Liver (tissue), 9 donors: ENCODE data around the gene CLIC5. TPM values are rescaled to one million over a fixed set of nuclear protein-coding genes. Genes with fewer than 3 reads are reported as not detected.

Experiments
- DNase-seq: peaks from one replicate; pipeline ENCODE4 v3.0.0-alpha.2; 2017; ENCODE audit warnings: low spot score
- H3K27ac ChIP-seq, 2 donors: one replicate each; pipeline ENCODE4 v1.7.0; 2013; ENCODE audit warnings: inconsistent platforms in 2 of 2, low read length in 2 of 2, control low read depth in 1 of 2, low read depth in 1 of 2, mild to moderate bottlenecking in 1 of 2
- H3K27me3 ChIP-seq, 4 donors: one replicate each; pipeline versions ENCODE4 v1.6.1 to v1.7.0; 2013; ENCODE audit warnings: low read length in 3 of 4, inconsistent platforms in 1 of 4, mild to moderate bottlenecking in 1 of 4, moderate library complexity in 1 of 4; ENCODE audit not compliant: control insufficient read depth in 4 of 4, insufficient read depth in 4 of 4
- H3K36me3 ChIP-seq, 4 donors: one replicate each; pipeline versions ENCODE4 v1.6.1 to v1.7.0; 2013; ENCODE audit warnings: low read length in 3 of 4, mild to moderate bottlenecking in 3 of 4, low read depth in 1 of 4, moderate library complexity in 1 of 4; ENCODE audit not compliant: control insufficient read depth in 4 of 4, insufficient read depth in 3 of 4
- H3K4me1 ChIP-seq, 4 donors: one replicate each; pipeline versions ENCODE4 v1.6.1 to v1.7.0; 2013; ENCODE audit warnings: low read length in 3 of 4, mild to moderate bottlenecking in 3 of 4, moderate library complexity in 1 of 4; ENCODE audit not compliant: control insufficient read depth in 4 of 4, insufficient read depth in 4 of 4
- H3K4me3 ChIP-seq, 3 donors: one replicate each; pipeline versions ENCODE4 v1.6.1 to v1.7.0; 2013; ENCODE audit warnings: low read length in 3 of 3, control low read depth in 1 of 3, low read depth in 1 of 3, mild to moderate bottlenecking in 1 of 3
- H3K9ac ChIP-seq, 2 donors: one replicate each; pipeline ENCODE4 v1.7.0; 2013; ENCODE audit warnings: low read length in 2 of 2, mild to moderate bottlenecking in 2 of 2, moderate library complexity in 2 of 2, control low read depth in 1 of 2, low read depth in 1 of 2
- H3K9me3 ChIP-seq, 4 donors: one replicate each; pipeline versions ENCODE4 v1.6.1 to v1.7.0; 2013; ENCODE audit warnings: low read length in 3 of 4; ENCODE audit not compliant: control insufficient read depth in 4 of 4
- CTCF ChIP-seq: fragments of 150-350 bp; IDR thresholded peaks from 2 replicates; pipeline ENCODE4 v1.5.1; 2017; ENCODE audit warnings: improper control_type of control experiment, low read depth, low read length; ENCODE audit not compliant: missing input control
- EGR1 ChIP-seq, 2 donors: IDR thresholded peaks; 2 replicates each; pipeline ENCODE4 v1.6.1; 2016 to 2018; ENCODE audit warnings: antibody characterized with exemption in 2 of 2, low read depth in 2 of 2
- FOXA1 ChIP-seq: IDR thresholded peaks from 2 replicates; pipeline ENCODE4 v1.6.1; 2016; ENCODE audit warnings: antibody characterized with exemption
- FOXA2 ChIP-seq: IDR thresholded peaks from 2 replicates; pipeline ENCODE4 v1.6.1; 2016; ENCODE audit warnings: antibody characterized with exemption
- GABPA ChIP-seq, 2 donors: IDR thresholded peaks in 1 of 2; conservative IDR thresholded peaks in 1 of 2; 2 replicates each; pipeline ENCODE4 v1.6.1; 2016; ENCODE audit warnings: antibody characterized with exemption in 2 of 2, mild to moderate bottlenecking in 1 of 2, moderate library complexity in 1 of 2
- HNF4A ChIP-seq, 2 donors: conservative IDR thresholded peaks; 2 replicates each; pipeline ENCODE4 v1.6.1; 2016; ENCODE audit warnings: antibody characterized with exemption in 2 of 2, mild to moderate bottlenecking in 2 of 2
- HNF4G ChIP-seq: IDR thresholded peaks from 2 replicates; pipeline ENCODE4 v1.6.1; 2016; ENCODE audit warnings: antibody characterized with exemption
- MAX ChIP-seq: IDR thresholded peaks from 2 replicates; pipeline ENCODE4 v1.6.1; 2016; ENCODE audit warnings: antibody characterized with exemption
- RAD21 ChIP-seq, 2 donors: IDR thresholded peaks; 2 replicates each; pipeline ENCODE4 v1.6.1; 2016; ENCODE audit warnings: antibody characterized with exemption in 2 of 2, mild to moderate bottlenecking in 2 of 2
- REST ChIP-seq: IDR thresholded peaks from 2 replicates; pipeline ENCODE4 v1.6.1; 2016; ENCODE audit warnings: antibody characterized with exemption, mild to moderate bottlenecking
- RXRA ChIP-seq, 2 donors: IDR thresholded peaks; 2 replicates each; pipeline ENCODE4 v1.6.1; 2017 to 2018; ENCODE audit warnings: antibody characterized with exemption in 2 of 2, mild to moderate bottlenecking in 1 of 2
- SP1 ChIP-seq: IDR thresholded peaks from 2 replicates; pipeline ENCODE4 v1.6.1; 2018; ENCODE audit warnings: antibody characterized with exemption, mild to moderate bottlenecking
- TAF1 ChIP-seq: conservative IDR thresholded peaks from 2 replicates; pipeline ENCODE4 v1.6.1; 2016; ENCODE audit warnings: antibody characterized with exemption, mild to moderate bottlenecking
- WGBS: extraction: QIAGEN DNeasy Blood & Tissue Kit; methylation state at CpG from one replicate; pipeline ENCODE4 v1.1.7; 2013; 5-methylcytosine and 5-hydroxymethylcytosine counted together
- polyA plus RNA-seq, 2 donors: library from polyadenylated mRNA; stranded (reverse) in 1 of 2; unstranded in 1 of 2; fragments of 200-250 nt in 1 of 2; fragments of >200 nt in 1 of 2; fragmentation: Nextera tagmentation in 1 of 2; extraction: Ambion mirVana in 1 of 2; gene quantifications; one replicate each; pipeline versions ENCODE4 v1.2.1 to v1.2.3, GENCODE V29; 2013 to 2015
- total RNA-seq, 2 donors: library from RNA; depleted of rRNA; stranded (reverse); fragments of >200 nt; gene quantifications; one replicate each; pipeline ENCODE4 v1.2.3, GENCODE V29; 2014
- donor health status: healthy.
- donor health status: healthy.
- donor health status: healthy.
- donor health status: healthy.
- donor health status: healthy.

Gene CLIC5
- total and polyA plus RNA-seq, 4 donors = 0.05 to 0.33 (median 0.14) TPM

GRCh38 chr6:46039646-46040045 is 24.0 kb upstream of the CLIC5 start:
- H3K9me3 ChIP-seq = no peaks in the 10 kb centered on the region
- H3K36me3 ChIP-seq = no peaks in the 10 kb centered on the region
- no peak for DNase-seq
- no peak overlapping the region for H3K9ac ChIP-seq
- H3K4me3 ChIP-seq = no peak overlapping the region
- H3K27ac ChIP-seq = no peak overlapping the region
- no peaks in the 10 kb centered on the region for H3K27me3 ChIP-seq
- TF ChIP-seq HNF4G (no peak), REST (no peak), RAD21 (IDR thresholded peaks at IDR 0.05) (no peak), FOXA1 (no peak), EGR1 (IDR thresholded peaks at IDR 0.05; ENCODE audit: low read depth in 2 of 2) (no peak), GABPA (IDR thresholded peaks at IDR 0.05 in 1 of 2, conservative IDR thresholded peaks at IDR 0.05 in 1 of 2) (no peak), CTCF (no peak), SP1 (no peak), HNF4A (conservative IDR thresholded peaks at IDR 0.05) (no peak), FOXA2 (no peak), MAX (no peak), RXRA (IDR thresholded peaks at IDR 0.05) (no peak)
- H3K4me1 ChIP-seq = no peaks in the 10 kb centered on the region

GRCh38 chr6:46036911-46037310 is 21.3 kb upstream of the CLIC5 start:
- H3K9me3 ChIP-seq = no peaks in the 10 kb centered on the region
- no peak overlapping the region for H3K27ac ChIP-seq
- DNase-seq = no peak
- H3K4me3 ChIP-seq = no peak overlapping the region
- TF ChIP-seq FOXA1 (no peak), RAD21 (IDR thresholded peaks at IDR 0.05) (no peak), CTCF (no peak), RXRA (IDR thresholded peaks at IDR 0.05) (no peak), TAF1 (no peak)
- H3K36me3 ChIP-seq = no peaks in the 10 kb centered on the region
- WGBS = 96% methylated on average over 1 of the region's 1 CpG
- H3K27me3 ChIP-seq = no peaks in the 10 kb centered on the region
- no peak overlapping the region for H3K9ac ChIP-seq
- H3K4me1 ChIP-seq = no peaks in the 10 kb centered on the region
